Central memory CD8-positive, alpha-beta T cell (primary cell): Measurements from ENCODE around the gene WNT6.

Source experiments
- ATAC-seq: fragments of 150-1000 bp; cut with Tn5 transposase; replicated peaks from 2 replicates; pipeline ENCODE4 v1.10.0; 2022; ENCODE audit warnings: mild to moderate bottlenecking, moderate FRiP score, moderate number of reproducible peaks; ENCODE audit not compliant: poor library complexity, severe bottlenecking; ENCODE audit errors: extremely low read depth
- DNase-seq, 2 donors: peaks; one replicate each; pipeline ENCODE4 v3.0.0; 2021; ENCODE audit warnings: low spot score in 2 of 2
- H3K27ac Mint-ChIP-seq: one replicate; pipeline ENCODE4 v1.8.0; 2022; ENCODE audit warnings: low read depth, mild to moderate bottlenecking, moderate library complexity, mixed read lengths
- H3K27me3 Mint-ChIP-seq: one replicate; pipeline ENCODE4 v1.8.0; 2022; ENCODE audit warnings: mixed read lengths
- H3K36me3 Mint-ChIP-seq: one replicate; pipeline ENCODE4 v1.8.0; 2022; ENCODE audit warnings: mild to moderate bottlenecking, moderate library complexity, mixed read lengths; ENCODE audit not compliant: insufficient read depth
- H3K4me1 Mint-ChIP-seq: one replicate; pipeline ENCODE4 v1.8.0; 2022; ENCODE audit warnings: mixed read lengths
- H3K4me3 Mint-ChIP-seq: one replicate; pipeline ENCODE4 v1.8.0; 2022; ENCODE audit warnings: mild to moderate bottlenecking, moderate library complexity, mixed read lengths
- H3K9me3 Mint-ChIP-seq: one replicate; pipeline ENCODE4 v1.8.0; 2022; ENCODE audit warnings: mixed read lengths

The WNT6 gene

GRCh38 chr2:218855305-218856166, 4.1 kb upstream of the WNT6 start:
- Mint-ChIP-seq H3K4me1 (peaks cover 13% of the 10 kb centered on the region), H3K27ac (no peak overlapping the region), H3K9me3 (no peaks in the 10 kb centered on the region), H3K36me3 (peaks cover 1% of the 10 kb centered on the region), H3K4me3 (no peak overlapping the region), H3K27me3 (peaks cover 85% of the 10 kb centered on the region)
- no peak for DNase-seq
- no peak for ATAC-seq

- Mint-ChIP-seq H3K27me3 (peaks cover 85% of the 10 kb centered on the region), H3K9me3 (no peaks in the 10 kb centered on the region), H3K4me1 (peaks cover 19% of the 10 kb centered on the region), H3K27ac (no peak overlapping the region), H3K36me3 (peaks cover 1% of the 10 kb centered on the region), H3K4me3 (no peak overlapping the region)
- DNase-seq, result no peak
- no peak for ATAC-seq
Measured at GRCh38 chr2:218856167-218856895, 3.3 kb upstream of the WNT6 start.

- ATAC-seq (no peak), DNase-seq (no peak)
- Mint-ChIP-seq H3K4me3 (no peak overlapping the region), H3K36me3 (peaks cover 1% of the 10 kb centered on the region), H3K27me3 (peaks cover 88% of the 10 kb centered on the region), H3K9me3 (no peaks in the 10 kb centered on the region), H3K27ac (no peak overlapping the region), H3K4me1 (peaks cover 19% of the 10 kb centered on the region)
Measured at GRCh38 chr2:218856896-218857243, 2.7 kb upstream of the WNT6 start.

- Mint-ChIP-seq H3K4me1 (peaks cover 19% of the 10 kb centered on the region), H3K27me3 (peaks cover 95% of the 10 kb centered on the region), H3K9me3 (no peaks in the 10 kb centered on the region)
Measured at GRCh38 chr2:218857371-218858137, 2.1 kb upstream of the WNT6 start.

GRCh38 chr2:218858138-218858445, 1.5 kb upstream of the WNT6 start:
- no peaks in the 10 kb centered on the region for H3K9me3 Mint-ChIP-seq
- peaks cover 1% of the 10 kb centered on the region for H3K36me3 Mint-ChIP-seq
- peaks cover 97% of the 10 kb centered on the region for H3K27me3 Mint-ChIP-seq
- DNase-seq (no peak), ATAC-seq (no peak)
- no peak overlapping the region for H3K27ac Mint-ChIP-seq
- peaks cover 18% of the 10 kb centered on the region for H3K4me1 Mint-ChIP-seq
- no peak overlapping the region for H3K4me3 Mint-ChIP-seq

More at GRCh38 chr2:218857371-218858137, 2.1 kb upstream of the WNT6 start:
- H3K4me3 Mint-ChIP-seq, result no peak overlapping the region
- no peak for DNase-seq
- peaks cover 1% of the 10 kb centered on the region for H3K36me3 Mint-ChIP-seq
- ATAC-seq, result no peak
- no peak overlapping the region for H3K27ac Mint-ChIP-seq

- ATAC-seq (no peak), DNase-seq (no peak)
- H3K9me3 Mint-ChIP-seq, result no peaks in the 10 kb centered on the region
- H3K4me3 Mint-ChIP-seq, result peak overlapping the region; percentile 59
- peaks cover 97% of the 10 kb centered on the region for H3K27me3 Mint-ChIP-seq
- peaks cover 13% of the 10 kb centered on the region for H3K4me1 Mint-ChIP-seq
- H3K27ac Mint-ChIP-seq, result no peak overlapping the region
- peaks cover 1% of the 10 kb centered on the region for H3K36me3 Mint-ChIP-seq
Measured at GRCh38 chr2:218858671-218859555, 692 bp upstream of the WNT6 start.

- no peak for DNase-seq
- no peak for ATAC-seq
- peaks cover 13% of the 10 kb centered on the region for H3K4me1 Mint-ChIP-seq
- peaks cover 97% of the 10 kb centered on the region for H3K27me3 Mint-ChIP-seq
- H3K27ac Mint-ChIP-seq, result no peak overlapping the region
- H3K9me3 Mint-ChIP-seq, result no peaks in the 10 kb centered on the region
- peak overlapping the region; percentile 72 for H3K4me3 Mint-ChIP-seq
- no peaks in the 10 kb centered on the region for H3K36me3 Mint-ChIP-seq
Measured at GRCh38 chr2:218859988-218860831, 605 bp downstream of the WNT6 start.

GRCh38 chr2:218860950-218861381, 1.4 kb downstream of the WNT6 start:
- H3K4me1 Mint-ChIP-seq, result peaks cover 13% of the 10 kb centered on the region
- ATAC-seq, result peak; percentile 37
- no peak for DNase-seq
- H3K27ac Mint-ChIP-seq, result no peak overlapping the region
- H3K4me3 Mint-ChIP-seq, result peak overlapping the region; percentile 72
- no peaks in the 10 kb centered on the region for H3K36me3 Mint-ChIP-seq
- peaks cover 91% of the 10 kb centered on the region for H3K27me3 Mint-ChIP-seq
- no peaks in the 10 kb centered on the region for H3K9me3 Mint-ChIP-seq

GRCh38 chr2:218861645-218862318, 2.2 kb downstream of the WNT6 start:
- Mint-ChIP-seq H3K9me3 (no peaks in the 10 kb centered on the region), H3K27me3 (peaks cover 90% of the 10 kb centered on the region), H3K4me1 (peaks cover 13% of the 10 kb centered on the region), H3K4me3 (no peak overlapping the region), H3K27ac (no peak overlapping the region), H3K36me3 (no peaks in the 10 kb centered on the region)
- no peak for ATAC-seq
- no peak for DNase-seq

- Mint-ChIP-seq H3K36me3 (no peaks in the 10 kb centered on the region), H3K9me3 (no peaks in the 10 kb centered on the region), H3K4me1 (peaks cover 13% of the 10 kb centered on the region), H3K27me3 (peaks cover 83% of the 10 kb centered on the region), H3K4me3 (no peak overlapping the region), H3K27ac (no peak overlapping the region)
- no peak for DNase-seq
- no peak for ATAC-seq
Measured at GRCh38 chr2:218863021-218863520, 3.5 kb downstream of the WNT6 start.

- peaks cover 9% of the 10 kb centered on the region for H3K4me1 Mint-ChIP-seq
- no peak for DNase-seq
- ATAC-seq, result no peak
- peaks cover 75% of the 10 kb centered on the region for H3K27me3 Mint-ChIP-seq
- no peaks in the 10 kb centered on the region for H3K36me3 Mint-ChIP-seq
- no peak overlapping the region for H3K27ac Mint-ChIP-seq
- no peak overlapping the region for H3K4me3 Mint-ChIP-seq
- no peaks in the 10 kb centered on the region for H3K9me3 Mint-ChIP-seq
Measured at GRCh38 chr2:218865396-218865795, 5.8 kb downstream of the WNT6 start.
